Measurements from ENCODE around the gene IQCM. TPM values are rescaled to one million over a fixed set of nuclear protein-coding genes. Genes with fewer than 3 reads are reported as not detected.

IQCM gene
- polyA plus RNA-seq, 1 donor from 2014 or later, result not detected

DNA sequence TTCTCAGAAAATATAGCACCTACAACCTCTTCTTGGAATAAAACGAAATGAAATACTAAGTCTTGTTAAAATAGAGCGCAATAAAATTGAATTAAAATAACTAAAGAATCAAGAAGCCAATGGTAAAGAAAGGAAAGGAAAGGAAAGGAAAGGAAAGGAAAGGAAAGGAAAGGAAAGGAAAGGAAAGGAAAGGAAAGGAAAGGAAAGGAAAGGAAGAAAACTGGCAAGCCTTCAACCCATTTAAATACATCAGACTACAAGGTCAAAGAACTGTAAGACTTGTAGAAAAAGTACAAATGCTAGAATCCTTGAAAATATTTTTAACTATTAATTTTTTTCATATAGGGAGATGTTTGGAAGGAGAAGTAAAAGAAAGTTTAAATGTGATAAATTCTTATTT is 372.1 kb downstream of the IQCM start:
- Mint-ChIP-seq H3K27ac (no peak overlapping the region), H3K4me3 (peak overlapping the region in 1 of 4 donors; percentile 8), H3K9me3 (no peaks in the 10 kb centered on the region), H3K36me3 (no peaks in the 10 kb centered on the region), H3K27me3 (no peaks in the 10 kb centered on the region), H3K4me1 (no peaks in the 10 kb centered on the region)

- no peak overlapping the region for H3K27ac Mint-ChIP-seq
- H3K36me3 Mint-ChIP-seq, result no peaks in the 10 kb centered on the region
- H3K4me3 Mint-ChIP-seq, result no peak overlapping the region
- no peaks in the 10 kb centered on the region for H3K27me3 Mint-ChIP-seq
- no peaks in the 10 kb centered on the region for H3K4me1 Mint-ChIP-seq
- H3K9me3 Mint-ChIP-seq, result no peaks in the 10 kb centered on the region
Measured at GRCh38 chr4:149441338-149441737, 374.3 kb downstream of the IQCM start.

DNA sequence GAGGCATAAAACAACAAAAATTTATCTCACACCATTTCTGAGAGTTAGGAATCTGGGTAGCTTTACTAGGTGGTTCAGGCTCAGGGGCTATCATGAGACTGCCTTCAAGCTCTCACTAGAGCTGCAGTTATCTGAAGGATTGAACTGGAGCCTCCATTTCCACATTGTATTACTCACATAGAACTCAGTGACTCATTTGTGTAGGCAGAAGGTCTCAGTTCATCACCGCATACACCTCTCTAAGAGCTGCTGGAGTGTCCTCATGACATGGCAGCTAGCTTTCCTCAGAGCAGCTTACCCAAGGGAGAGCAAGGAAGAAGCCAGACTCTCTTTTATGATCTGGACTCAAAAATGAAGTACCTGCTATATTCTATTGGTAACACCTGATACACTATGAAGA is 389.2 kb downstream of the IQCM start:
- no peaks in the 10 kb centered on the region for H3K4me1 Mint-ChIP-seq
- H3K9me3 Mint-ChIP-seq, result peaks cover 1 to 3% (median 2%) of the 10 kb centered on the region in 3 donors
- no peak overlapping the region for H3K4me3 Mint-ChIP-seq
- H3K36me3 Mint-ChIP-seq, result no peaks in the 10 kb centered on the region
- H3K27ac Mint-ChIP-seq, result no peak overlapping the region
- no peaks in the 10 kb centered on the region for H3K27me3 Mint-ChIP-seq

DNA sequence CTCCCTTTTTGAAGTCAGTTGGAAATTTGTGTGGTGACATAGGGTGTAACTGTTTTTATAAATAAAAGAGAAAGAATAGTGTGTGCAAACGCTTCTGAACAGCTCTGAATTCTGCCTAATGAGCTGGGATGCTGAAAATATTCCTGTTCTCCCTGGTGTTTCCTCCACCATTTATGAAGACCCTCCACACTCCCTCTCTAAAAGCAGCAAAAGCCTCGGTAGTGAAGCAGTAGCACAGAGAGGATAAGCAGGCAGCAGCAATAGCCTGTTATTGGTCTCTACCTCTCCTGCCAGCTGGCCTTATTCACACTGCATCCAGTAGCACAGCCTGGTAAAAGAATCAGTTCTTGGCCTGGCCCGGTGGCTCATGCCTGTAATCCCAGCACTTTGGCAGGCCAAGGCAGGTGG is 406.1 kb downstream of the IQCM start:
- H3K9me3 Mint-ChIP-seq, result peaks cover 2 to 9% (median 5%) of the 10 kb centered on the region in 3 donors
- no peaks in the 10 kb centered on the region for H3K27me3 Mint-ChIP-seq
- H3K4me3 Mint-ChIP-seq, result no peak overlapping the region
- no peak overlapping the region for H3K27ac Mint-ChIP-seq
- no peaks in the 10 kb centered on the region for H3K4me1 Mint-ChIP-seq
- H3K36me3 Mint-ChIP-seq, result no peaks in the 10 kb centered on the region

DNA sequence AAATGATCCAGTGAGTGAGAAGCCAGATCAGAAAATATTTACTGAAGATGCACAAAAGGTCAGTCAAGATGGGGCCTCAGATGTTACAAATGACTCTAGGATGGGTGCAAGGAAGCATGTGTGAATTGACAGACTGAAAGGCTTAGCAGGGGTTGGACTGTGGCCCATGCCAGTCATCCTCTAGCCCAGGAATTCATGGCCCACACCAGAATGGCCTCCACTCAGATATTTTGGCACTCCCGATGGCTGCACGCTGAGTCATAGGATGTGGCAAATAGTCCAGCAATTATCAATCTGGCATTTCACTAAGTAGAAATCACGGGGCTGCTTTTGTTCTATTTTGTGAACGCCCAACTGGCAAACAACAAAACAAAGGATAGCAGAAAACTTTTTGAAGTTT is 406.5 kb downstream of the IQCM start:
- Mint-ChIP-seq H3K36me3 (no peaks in the 10 kb centered on the region), H3K4me3 (no peak overlapping the region), H3K27ac (no peak overlapping the region), H3K4me1 (no peaks in the 10 kb centered on the region), H3K9me3 (peaks cover 2 to 9% (median 5%) of the 10 kb centered on the region in 3 donors), H3K27me3 (no peaks in the 10 kb centered on the region)

- Mint-ChIP-seq H3K4me3 (no peak overlapping the region), H3K9me3 (peaks cover 2 to 10% (median 5%) of the 10 kb centered on the region in 3 donors), H3K36me3 (no peaks in the 10 kb centered on the region), H3K27me3 (no peaks in the 10 kb centered on the region), H3K4me1 (no peaks in the 10 kb centered on the region), H3K27ac (no peak overlapping the region)
Measured at GRCh38 chr4:149404143-149404542, 411.5 kb downstream of the IQCM start.

- Mint-ChIP-seq H3K27me3 (no peaks in the 10 kb centered on the region), H3K36me3 (peaks cover 1% of the 10 kb centered on the region), H3K4me3 (no peak overlapping the region), H3K27ac (no peak overlapping the region), H3K9me3 (peaks cover 2 to 13% (median 5%) of the 10 kb centered on the region in 3 donors), H3K4me1 (no peaks in the 10 kb centered on the region)
Measured at GRCh38 chr4:149403081-149403480, 412.6 kb downstream of the IQCM start.

- peaks cover 0 to 12% (median 2%) of the 10 kb centered on the region in 3 donors for H3K9me3 Mint-ChIP-seq
- H3K4me3 Mint-ChIP-seq, result no peak overlapping the region
- H3K27ac Mint-ChIP-seq, result no peak overlapping the region
- H3K27me3 Mint-ChIP-seq, result no peaks in the 10 kb centered on the region
- peaks cover 1% of the 10 kb centered on the region for H3K36me3 Mint-ChIP-seq
- no peaks in the 10 kb centered on the region for H3K4me1 Mint-ChIP-seq
Measured at GRCh38 chr4:149398993-149399392, 416.6 kb downstream of the IQCM start.

DNA sequence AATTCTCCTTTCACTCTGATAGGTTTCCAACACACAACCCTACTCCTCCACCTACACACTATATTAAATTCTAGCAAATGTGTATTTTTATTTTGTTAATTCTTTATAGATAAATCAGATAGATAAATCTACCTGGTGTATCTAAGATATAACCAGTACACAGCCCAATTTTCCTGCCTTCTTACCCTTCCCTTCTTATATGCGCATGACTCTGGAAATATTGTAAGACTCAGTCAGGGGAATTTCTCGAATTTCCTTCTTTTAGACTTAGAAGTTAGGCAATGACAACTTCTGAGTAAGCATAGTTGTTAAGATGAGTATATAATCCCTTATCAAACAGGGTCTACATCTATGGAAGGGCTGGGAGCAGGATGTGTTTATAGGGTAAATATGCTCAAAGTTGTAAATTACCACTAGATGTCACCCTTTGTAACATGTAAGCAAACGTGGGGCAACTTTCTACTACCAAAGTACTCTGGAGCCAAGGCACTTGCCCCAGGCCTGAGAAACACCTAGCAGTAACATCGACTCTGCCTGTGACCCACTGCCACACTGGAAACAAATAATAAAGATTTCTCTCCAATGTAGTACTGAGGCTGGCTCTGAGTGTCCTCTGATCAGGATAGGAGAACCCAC is 444.7 kb downstream of the IQCM start:
- Mint-ChIP-seq H3K9me3 (peaks cover 0 to 2% (median 0%) of the 10 kb centered on the region in 3 donors), H3K4me3 (no peak overlapping the region), H3K27me3 (no peaks in the 10 kb centered on the region), H3K27ac (no peak overlapping the region), H3K36me3 (no peaks in the 10 kb centered on the region), H3K4me1 (no peaks in the 10 kb centered on the region)

DNA sequence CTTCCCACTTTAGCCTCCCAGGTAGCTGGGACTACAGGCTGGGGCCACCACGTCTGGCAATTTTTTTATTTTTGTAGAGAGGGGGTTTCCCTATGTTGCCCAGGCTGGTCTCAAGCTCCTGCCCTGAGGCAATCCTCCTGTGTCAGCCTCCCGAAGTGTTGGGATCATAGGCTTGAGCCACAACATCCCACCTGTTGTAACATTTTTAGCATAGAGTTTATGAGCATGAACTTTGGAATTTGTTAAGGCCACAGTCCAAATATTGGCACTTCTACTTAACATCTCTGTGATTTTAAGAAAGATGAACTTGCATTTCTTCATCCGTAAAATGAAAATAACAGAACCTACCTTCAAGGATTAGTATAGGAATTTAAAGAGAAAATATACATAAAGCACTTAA is 445.6 kb downstream of the IQCM start:
- Mint-ChIP-seq H3K27me3 (no peaks in the 10 kb centered on the region), H3K4me1 (no peaks in the 10 kb centered on the region), H3K27ac (no peak overlapping the region), H3K4me3 (no peak overlapping the region), H3K36me3 (no peaks in the 10 kb centered on the region), H3K9me3 (no peaks in the 10 kb centered on the region)

GRCh38 chr4:149353241-149353640 is 462.4 kb downstream of the IQCM start:
- H3K36me3 Mint-ChIP-seq, result no peaks in the 10 kb centered on the region
- H3K27me3 Mint-ChIP-seq, result no peaks in the 10 kb centered on the region
- no peak overlapping the region for H3K27ac Mint-ChIP-seq
- peaks cover 0 to 11% (median 6%) of the 10 kb centered on the region in 3 donors for H3K9me3 Mint-ChIP-seq
- H3K4me1 Mint-ChIP-seq, result no peaks in the 10 kb centered on the region
- H3K4me3 Mint-ChIP-seq, result no peak overlapping the region

- no peaks in the 10 kb centered on the region for H3K4me1 Mint-ChIP-seq
- no peaks in the 10 kb centered on the region for H3K36me3 Mint-ChIP-seq
- H3K27me3 Mint-ChIP-seq, result no peaks in the 10 kb centered on the region
- H3K4me3 Mint-ChIP-seq, result no peak overlapping the region
- H3K27ac Mint-ChIP-seq, result no peak overlapping the region
- H3K9me3 Mint-ChIP-seq, result peaks cover 0 to 9% (median 6%) of the 10 kb centered on the region in 3 donors
Measured at GRCh38 chr4:149349541-149349940, 466.1 kb downstream of the IQCM start.

DNA sequence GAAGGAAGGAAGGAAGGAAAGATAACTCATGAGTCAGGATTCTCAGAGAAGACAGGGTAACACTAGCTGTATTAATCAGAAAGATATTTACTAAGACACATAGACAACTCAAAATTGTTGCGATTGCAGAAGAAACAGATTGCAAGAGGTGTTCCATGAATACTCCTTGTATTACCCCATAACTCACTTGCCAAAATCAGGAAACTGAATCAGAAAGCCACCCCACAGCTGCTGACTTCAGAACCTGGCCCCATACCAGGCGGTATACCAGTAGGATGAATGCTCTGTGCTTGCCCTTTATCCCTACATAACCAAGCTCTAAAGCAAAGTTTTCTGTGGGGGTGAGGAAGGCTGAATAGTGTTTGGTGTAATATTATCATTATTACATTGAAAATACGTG is 468.5 kb downstream of the IQCM start:
- Mint-ChIP-seq H3K27ac (no peak overlapping the region), H3K36me3 (no peaks in the 10 kb centered on the region), H3K4me1 (no peaks in the 10 kb centered on the region), H3K4me3 (no peak overlapping the region), H3K9me3 (peaks cover 0 to 2% (median 0%) of the 10 kb centered on the region in 3 donors), H3K27me3 (no peaks in the 10 kb centered on the region)

GRCh38 chr4:149345424-149345823 is 470.2 kb downstream of the IQCM start:
- no peaks in the 10 kb centered on the region for H3K36me3 Mint-ChIP-seq
- no peak overlapping the region for H3K27ac Mint-ChIP-seq
- no peaks in the 10 kb centered on the region for H3K9me3 Mint-ChIP-seq
- no peaks in the 10 kb centered on the region for H3K4me1 Mint-ChIP-seq
- H3K27me3 Mint-ChIP-seq, result no peaks in the 10 kb centered on the region
- H3K4me3 Mint-ChIP-seq, result no peak overlapping the region

DNA sequence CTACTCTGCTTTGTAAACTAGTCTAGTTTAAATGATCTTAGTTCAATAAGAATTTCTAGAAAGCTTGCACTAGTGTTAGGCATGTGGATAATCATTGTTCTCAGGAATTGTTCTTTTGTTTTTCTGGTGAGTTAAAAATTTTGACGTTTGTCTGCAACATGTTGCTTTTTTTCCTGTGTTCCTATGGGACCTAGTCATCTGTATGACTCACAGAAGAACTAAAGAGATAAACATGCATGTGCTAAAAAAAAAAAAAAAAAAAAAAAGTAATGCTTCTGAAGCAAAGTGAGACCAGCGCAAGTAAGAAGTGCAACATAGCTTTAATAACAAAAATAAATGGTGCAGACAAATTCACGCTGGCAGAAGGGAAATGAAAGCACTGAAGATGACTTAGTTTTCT is 471.2 kb downstream of the IQCM start:
- H3K4me3 Mint-ChIP-seq, result no peak overlapping the region
- peaks cover 0 to 2% (median 2%) of the 10 kb centered on the region in 3 donors for H3K9me3 Mint-ChIP-seq
- no peaks in the 10 kb centered on the region for H3K27me3 Mint-ChIP-seq
- H3K27ac Mint-ChIP-seq, result no peak overlapping the region
- no peaks in the 10 kb centered on the region for H3K36me3 Mint-ChIP-seq
- no peaks in the 10 kb centered on the region for H3K4me1 Mint-ChIP-seq

GRCh38 chr4:149343614-149344013 is 472.0 kb downstream of the IQCM start:
- Mint-ChIP-seq H3K27ac (no peak overlapping the region), H3K36me3 (no peaks in the 10 kb centered on the region), H3K9me3 (peaks cover 2 to 6% (median 5%) of the 10 kb centered on the region in 3 donors), H3K4me3 (no peak overlapping the region), H3K4me1 (no peaks in the 10 kb centered on the region), H3K27me3 (no peaks in the 10 kb centered on the region)
